Panc1 (cell line): ENCODE measurements around the gene SALL3.

Experiments
- POLR2AphosphoS5 ChIP-seq: IDR thresholded peaks from 2 replicates; pipeline ENCODE4 v1.6.1; 2012; ENCODE audit warnings: mild to moderate bottlenecking, low read depth, low read length, moderate library complexity
- TCF7L2 ChIP-seq: IDR thresholded peaks from 2 replicates; pipeline ENCODE4 v1.6.1; 2011; ENCODE audit warnings: mild to moderate bottlenecking, low read depth, low read length, inconsistent platforms
- TF ChIP-seq, protein P1 (sequence below): fragments of 450-650 bp; IDR thresholded peaks from 2 replicates; pipeline ENCODE4 v1.5.1; 2017; ENCODE audit warnings: mild to moderate bottlenecking
- TF ChIP-seq, protein P2 (sequence below), 2 experiments: IDR thresholded peaks; 2 replicates each; pipeline ENCODE4 v1.6.1; 2011 to 2012; ENCODE audit warnings: low read depth in 2 of 2, control low read depth in 1 of 2, low read length in 1 of 2, mild to moderate bottlenecking in 1 of 2, moderate library complexity in 1 of 2; ENCODE audit not compliant: insufficient read depth in 1 of 2

DNA sequence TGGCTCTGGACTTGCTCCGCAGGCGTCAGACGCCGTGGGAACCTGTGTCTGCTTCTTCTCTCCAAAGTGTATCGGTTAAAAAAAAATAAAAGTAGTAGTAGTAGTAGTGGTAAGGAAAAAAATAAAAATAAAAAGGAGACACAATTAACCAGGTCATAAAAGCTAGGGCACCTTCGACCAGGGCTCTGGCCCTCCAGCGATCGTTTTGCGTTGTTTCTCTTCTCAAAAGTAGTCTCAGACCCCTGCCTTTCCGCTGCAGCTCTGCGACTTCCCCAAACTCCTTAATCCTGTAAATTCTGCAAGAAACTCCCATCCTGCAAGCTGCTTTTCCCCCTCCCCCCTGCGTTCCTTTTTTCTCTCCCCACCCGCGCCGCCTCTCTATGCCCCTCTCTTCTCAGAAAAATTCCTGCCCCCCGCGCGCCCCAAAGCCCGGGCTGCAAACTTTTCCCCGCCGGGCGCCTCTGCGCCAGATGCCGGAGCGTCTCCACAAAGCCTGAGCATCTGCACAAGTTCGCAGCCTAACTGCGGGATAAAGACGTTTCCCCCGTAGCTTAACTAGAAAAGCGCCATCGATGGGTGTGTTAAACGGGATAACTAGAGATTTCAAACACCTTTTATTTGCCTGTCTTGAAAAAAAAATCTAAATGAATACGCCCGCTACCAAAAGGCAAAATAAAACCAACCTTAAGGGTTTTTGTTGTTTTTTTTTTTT lies 1.8 kb upstream of the SALL3 start:
- TF ChIP-seq, protein P1, sequence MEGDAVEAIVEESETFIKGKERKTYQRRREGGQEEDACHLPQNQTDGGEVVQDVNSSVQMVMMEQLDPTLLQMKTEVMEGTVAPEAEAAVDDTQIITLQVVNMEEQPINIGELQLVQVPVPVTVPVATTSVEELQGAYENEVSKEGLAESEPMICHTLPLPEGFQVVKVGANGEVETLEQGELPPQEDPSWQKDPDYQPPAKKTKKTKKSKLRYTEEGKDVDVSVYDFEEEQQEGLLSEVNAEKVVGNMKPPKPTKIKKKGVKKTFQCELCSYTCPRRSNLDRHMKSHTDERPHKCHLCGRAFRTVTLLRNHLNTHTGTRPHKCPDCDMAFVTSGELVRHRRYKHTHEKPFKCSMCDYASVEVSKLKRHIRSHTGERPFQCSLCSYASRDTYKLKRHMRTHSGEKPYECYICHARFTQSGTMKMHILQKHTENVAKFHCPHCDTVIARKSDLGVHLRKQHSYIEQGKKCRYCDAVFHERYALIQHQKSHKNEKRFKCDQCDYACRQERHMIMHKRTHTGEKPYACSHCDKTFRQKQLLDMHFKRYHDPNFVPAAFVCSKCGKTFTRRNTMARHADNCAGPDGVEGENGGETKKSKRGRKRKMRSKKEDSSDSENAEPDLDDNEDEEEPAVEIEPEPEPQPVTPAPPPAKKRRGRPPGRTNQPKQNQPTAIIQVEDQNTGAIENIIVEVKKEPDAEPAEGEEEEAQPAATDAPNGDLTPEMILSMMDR, result no peak
- TF ChIP-seq, protein P2, sequence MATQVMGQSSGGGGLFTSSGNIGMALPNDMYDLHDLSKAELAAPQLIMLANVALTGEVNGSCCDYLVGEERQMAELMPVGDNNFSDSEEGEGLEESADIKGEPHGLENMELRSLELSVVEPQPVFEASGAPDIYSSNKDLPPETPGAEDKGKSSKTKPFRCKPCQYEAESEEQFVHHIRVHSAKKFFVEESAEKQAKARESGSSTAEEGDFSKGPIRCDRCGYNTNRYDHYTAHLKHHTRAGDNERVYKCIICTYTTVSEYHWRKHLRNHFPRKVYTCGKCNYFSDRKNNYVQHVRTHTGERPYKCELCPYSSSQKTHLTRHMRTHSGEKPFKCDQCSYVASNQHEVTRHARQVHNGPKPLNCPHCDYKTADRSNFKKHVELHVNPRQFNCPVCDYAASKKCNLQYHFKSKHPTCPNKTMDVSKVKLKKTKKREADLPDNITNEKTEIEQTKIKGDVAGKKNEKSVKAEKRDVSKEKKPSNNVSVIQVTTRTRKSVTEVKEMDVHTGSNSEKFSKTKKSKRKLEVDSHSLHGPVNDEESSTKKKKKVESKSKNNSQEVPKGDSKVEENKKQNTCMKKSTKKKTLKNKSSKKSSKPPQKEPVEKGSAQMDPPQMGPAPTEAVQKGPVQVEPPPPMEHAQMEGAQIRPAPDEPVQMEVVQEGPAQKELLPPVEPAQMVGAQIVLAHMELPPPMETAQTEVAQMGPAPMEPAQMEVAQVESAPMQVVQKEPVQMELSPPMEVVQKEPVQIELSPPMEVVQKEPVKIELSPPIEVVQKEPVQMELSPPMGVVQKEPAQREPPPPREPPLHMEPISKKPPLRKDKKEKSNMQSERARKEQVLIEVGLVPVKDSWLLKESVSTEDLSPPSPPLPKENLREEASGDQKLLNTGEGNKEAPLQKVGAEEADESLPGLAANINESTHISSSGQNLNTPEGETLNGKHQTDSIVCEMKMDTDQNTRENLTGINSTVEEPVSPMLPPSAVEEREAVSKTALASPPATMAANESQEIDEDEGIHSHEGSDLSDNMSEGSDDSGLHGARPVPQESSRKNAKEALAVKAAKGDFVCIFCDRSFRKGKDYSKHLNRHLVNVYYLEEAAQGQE (IDR thresholded peaks at IDR 0.05; ENCODE audit: insufficient read depth in 1 of 2, low read depth in 2 of 2, low read length in 1 of 2), result no peak
- TF ChIP-seq POLR2AphosphoS5 (no peak), TCF7L2 (no peak)
